GM23248 (cell line): Measurements from ENCODE around the gene CEACAM21.

Experiments
- EZH2 ChIP-seq: fragments of 200-600 bp; sonication (generic); IDR thresholded peaks from 2 replicates; pipeline ENCODE4 v1.6.1; 2018; ENCODE audit warnings: antibody characterized with exemption, mild to moderate bottlenecking; ENCODE audit not compliant: insufficient read depth, poor library complexity, severe bottlenecking
- EZH2phosphoT487 ChIP-seq: fragments of 200-600 bp; sonication (generic); IDR thresholded peaks from 2 replicates; pipeline ENCODE4 v1.6.1; 2018; ENCODE audit warnings: antibody characterized with exemption, moderate library complexity, mild to moderate bottlenecking, low read depth; ENCODE audit not compliant: insufficient read depth

DNA sequence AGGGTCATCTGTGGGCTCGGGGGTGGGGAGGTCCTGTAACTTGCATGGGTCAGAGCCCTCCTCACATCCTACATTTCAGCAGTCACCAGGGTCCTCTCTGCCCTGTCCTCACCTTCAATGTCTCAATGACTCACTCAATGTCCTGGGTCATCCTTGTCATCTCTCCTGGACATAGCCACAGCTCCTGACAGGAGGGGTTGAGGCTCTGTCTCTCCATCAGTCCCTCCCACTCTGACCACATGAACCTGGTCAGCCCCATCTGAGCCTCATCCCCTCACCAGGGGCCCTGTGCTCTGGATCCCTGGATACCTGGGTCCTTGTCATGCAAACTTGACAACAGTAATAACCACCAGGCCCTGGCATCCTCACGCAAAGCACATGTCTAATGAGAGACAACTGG lies 13.4 kb downstream of the CEACAM21 start:
- TF ChIP-seq EZH2 (no peak), EZH2phosphoT487 (no peak)
